Right ventricle myocardium superior (tissue), 1 donor: ENCODE results near the gene COL24A1. TPM values are rescaled to one million over a fixed set of nuclear protein-coding genes. Genes with fewer than 3 reads are reported as not detected.
A peak's percentile ranks its signal among the peaks of the same experiment; 100 is the strongest.

Experiments
- ATAC-seq: fragments of 200-7000 bp; cut with Tn5 transposase; one replicate; pipeline ENCODE4 v1.9.1; 2020; ENCODE audit warnings: mild to moderate bottlenecking; ENCODE audit not compliant: poor library complexity
- DNase-seq: peaks from one replicate; pipeline ENCODE4 v3.0.0-alpha.2; 2020
- intact Hi-C: fragments of 100-400 bp; cut with DNase I; formaldehyde crosslinking; loops from one replicate; pipeline ENCODE4 v1.11.2; 2022
- long read RNA-seq: library from polyadenylated mRNA; unstranded; transcript quantifications from one replicate; pipeline ENCODE4 v2.0.0, GENCODE V29; 2021
- total RNA-seq: library from RNA; stranded (reverse); fragmentation: NEBNext Ultra II Directional; extraction: Animal tissue kit (Norgen Biotek cat#: 25700); gene quantifications from one replicate; pipeline ENCODE4 v1.2.1, GENCODE V29; 2021
- donor health status: DM: no; HTN: yes; CAD: no; lungs with severe emphysema.

The COL24A1 gene
- 1.9 TPM for total RNA-seq
- long read RNA-seq, partial matches to known transcripts: 1 of 1 reads
- long read RNA-seq, other reads (novel, unspliced or antisense): 0 of 1 reads

DNA sequence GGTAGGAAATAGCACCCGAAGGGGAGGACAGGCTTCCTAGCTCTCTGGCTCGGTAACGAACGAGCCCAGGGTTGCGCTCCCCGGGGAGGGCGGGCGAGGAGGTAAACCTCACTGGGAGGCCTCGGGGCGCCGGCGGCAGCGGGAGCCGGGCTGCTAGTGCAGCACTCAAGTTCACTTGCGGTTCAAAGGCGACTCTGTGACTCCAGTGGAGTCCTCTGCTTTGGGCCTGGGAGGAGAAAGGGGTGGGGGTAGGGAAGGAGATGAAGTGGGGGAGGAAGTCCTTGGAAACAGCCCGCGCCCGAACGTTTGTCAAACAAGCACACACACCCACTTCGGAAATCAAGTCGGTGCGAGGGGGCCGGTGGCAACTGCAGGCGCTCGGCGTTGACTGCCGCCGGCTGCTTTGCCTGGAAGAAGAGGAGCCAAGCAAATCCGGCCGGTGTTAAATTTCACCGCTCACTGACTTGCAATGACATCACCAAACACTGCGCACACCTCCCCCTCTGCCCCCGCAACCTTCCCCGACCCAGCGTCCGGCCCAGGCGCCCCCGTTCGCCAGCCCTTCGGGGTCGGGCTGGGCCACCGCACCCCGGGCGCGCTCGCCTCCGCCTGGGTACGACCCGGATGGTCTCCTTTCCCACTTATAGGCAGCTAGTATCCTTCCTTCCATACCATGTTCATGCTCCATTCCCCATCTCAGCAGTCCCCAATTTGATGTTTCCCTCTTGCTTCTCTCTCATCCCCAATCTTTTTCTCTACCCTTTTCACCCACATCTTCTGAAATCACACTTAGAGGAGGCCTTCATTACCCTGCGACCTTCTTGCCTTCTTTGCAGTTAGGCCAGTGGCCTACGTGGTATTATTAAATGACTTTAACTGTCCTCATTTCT, at the start of gene COL24A1:
COL24A1 (minus strand) TSS at position 207 of the 890 bp plus-strand sequence. CDS start 376 bp downstream, outside the sequence.
- ATAC-seq: peak; percentile 66
- intact Hi-C loops: no loop called here
- DNase-seq: peak; percentile 67

GRCh38 chr1:86205741-86206140, 49.2 kb upstream of the COL24A1 start:
- no peak for DNase-seq
- intact Hi-C loops: no loop called here
- ATAC-seq: no peak

- intact Hi-C loops: no loop called here
- ATAC-seq (no peak), DNase-seq (no peak)
Observed at GRCh38 chr1:86202552-86203340, 46.2 kb upstream of the COL24A1 start.

GRCh38 chr1:86201311-86201710, 44.7 kb upstream of the COL24A1 start:
- DNase-seq (no peak), ATAC-seq (no peak)
- intact Hi-C loops: no loop called here

DNA sequence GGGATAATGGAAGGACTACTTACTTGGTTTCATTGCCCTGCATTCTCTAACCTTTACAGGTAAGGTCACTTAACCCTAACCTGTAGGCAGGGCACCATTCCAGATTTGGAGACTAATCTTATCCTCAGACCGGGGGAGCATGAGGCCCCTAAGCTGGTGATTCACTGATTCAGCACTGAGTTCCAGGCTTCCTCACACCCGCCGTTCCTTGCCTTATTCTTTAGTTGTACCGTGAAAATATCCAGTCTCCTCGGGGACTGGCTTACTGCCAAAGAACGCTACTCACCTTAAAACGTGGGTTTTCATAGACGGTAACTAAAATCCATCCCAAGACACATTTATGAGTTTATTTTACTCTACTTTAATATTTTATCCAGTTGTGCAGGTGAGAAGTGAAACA, 44.3 kb upstream of the COL24A1 start:
- intact Hi-C loops: no loop called here
- ATAC-seq (peak; percentile 13), DNase-seq (no peak)

- ATAC-seq: peak; percentile 68
- no peak for DNase-seq
- intact Hi-C loops: no loop called here
Observed at GRCh38 chr1:86197206-86197855, 40.8 kb upstream of the COL24A1 start.

DNA sequence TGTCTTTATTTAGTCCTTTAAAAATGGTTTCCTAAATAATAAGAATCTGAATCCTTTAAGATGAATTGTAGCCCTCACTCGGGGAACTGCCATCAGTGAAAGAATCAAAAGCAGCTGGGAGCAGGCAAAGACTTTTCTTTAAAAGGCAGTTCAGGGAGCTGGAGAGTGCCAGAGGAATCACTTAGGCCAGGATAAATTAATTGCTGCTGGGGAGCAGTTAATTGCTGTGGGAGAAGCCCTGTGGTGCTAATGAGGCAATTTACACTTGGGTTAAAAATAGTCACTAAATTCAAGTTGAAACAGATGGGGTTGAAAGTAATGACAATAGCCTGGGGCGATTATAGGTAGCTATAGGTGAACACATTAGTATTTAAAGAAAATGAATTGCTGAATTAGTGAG, 38.7 kb upstream of the COL24A1 start:
- intact Hi-C loops: no loop called here
- DNase-seq: no peak
- no peak for ATAC-seq

GRCh38 chr1:86194491-86195034, 38.0 kb upstream of the COL24A1 start:
- intact Hi-C loops: no loop called here
- no peak for ATAC-seq

GRCh38 chr1:86192417-86192816, 35.8 kb upstream of the COL24A1 start:
- no peak for ATAC-seq
- no peak for DNase-seq
- intact Hi-C loops: no loop called here

More at GRCh38 chr1:86194491-86195034, 38.0 kb upstream of the COL24A1 start:
- DNase-seq: no peak

GRCh38 chr1:86191958-86192357, 35.4 kb upstream of the COL24A1 start:
- intact Hi-C loops: no loop called here
- DNase-seq (no peak), ATAC-seq (no peak)

DNA sequence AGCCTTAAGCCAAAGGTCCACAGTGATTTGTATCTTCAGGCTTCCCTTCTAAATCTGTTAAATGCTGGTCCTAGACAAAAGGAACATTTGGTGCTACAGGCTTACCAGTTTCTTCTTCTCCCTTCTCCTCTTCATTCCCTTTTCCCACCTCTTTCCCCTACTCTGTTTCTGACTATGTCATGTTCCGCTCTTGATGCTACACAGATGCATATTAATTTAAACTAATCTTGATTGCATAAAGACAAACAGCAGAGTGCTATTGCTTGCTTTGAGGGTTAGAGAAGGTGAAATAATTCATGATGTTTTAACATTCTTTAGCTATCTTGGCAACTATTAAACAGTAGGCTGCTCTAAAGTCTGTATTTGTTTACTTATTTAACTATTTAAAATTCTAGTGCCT, 34.3 kb upstream of the COL24A1 start:
- intact Hi-C loops: no loop called here
- DNase-seq (no peak), ATAC-seq (no peak)

GRCh38 chr1:86184426-86184825, 27.9 kb upstream of the COL24A1 start:
- intact Hi-C loops: no loop called here
- no peak for DNase-seq
- peak; percentile 81 for ATAC-seq

GRCh38 chr1:86183810-86184209, 27.2 kb upstream of the COL24A1 start:
- DNase-seq (no peak), ATAC-seq (peak; percentile 70)
- intact Hi-C loops: no loop called here

GRCh38 chr1:86176226-86176625, 19.7 kb upstream of the COL24A1 start:
- DNase-seq: no peak
- intact Hi-C loops: no loop called here
- ATAC-seq: no peak

DNA sequence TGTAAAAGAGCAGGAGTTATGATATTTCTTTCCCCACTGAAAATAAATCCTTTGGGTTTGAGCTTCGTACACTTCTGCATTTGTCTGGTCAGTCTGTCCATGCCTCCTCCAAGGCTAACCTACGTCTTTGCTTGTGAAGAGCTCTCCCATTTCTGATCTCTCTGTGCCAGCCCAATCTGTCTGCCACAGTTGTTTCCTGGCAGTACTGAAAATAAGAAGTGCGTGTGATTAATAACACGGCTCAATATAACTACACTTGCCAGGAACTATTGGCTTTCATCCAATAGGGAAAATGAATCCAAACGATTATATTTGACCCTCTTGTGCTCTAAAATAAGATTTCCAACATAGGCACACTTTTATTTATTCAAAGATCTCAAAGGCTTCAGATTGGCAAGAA, 19.2 kb upstream of the COL24A1 start:
- DNase-seq (no peak), ATAC-seq (no peak)
- intact Hi-C loops: no loop called here

GRCh38 chr1:86169625-86170024, 13.1 kb upstream of the COL24A1 start:
- intact Hi-C loops: no loop called here
- no peak for DNase-seq
- ATAC-seq: no peak

DNA sequence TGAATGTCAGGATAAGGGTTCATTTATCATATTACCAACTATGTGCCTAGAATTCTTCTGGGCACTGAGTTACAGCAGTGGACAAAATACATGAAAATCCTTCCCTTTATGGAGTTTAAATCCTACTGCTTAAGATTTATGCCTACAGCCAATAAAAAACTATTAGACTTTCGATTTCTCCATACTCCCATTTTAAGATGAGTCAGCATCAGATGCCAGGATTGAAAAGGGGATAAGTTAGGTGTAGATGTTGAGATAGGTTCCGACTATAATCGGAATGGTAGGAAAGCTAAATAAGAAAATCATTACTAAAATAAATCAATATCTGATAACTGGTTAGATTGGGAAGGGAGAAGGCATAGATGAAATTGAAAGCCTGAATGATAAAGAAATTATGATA, 3.2 kb upstream of the COL24A1 start:
- intact Hi-C loops: no loop called here
- ATAC-seq (no peak), DNase-seq (no peak)

DNA sequence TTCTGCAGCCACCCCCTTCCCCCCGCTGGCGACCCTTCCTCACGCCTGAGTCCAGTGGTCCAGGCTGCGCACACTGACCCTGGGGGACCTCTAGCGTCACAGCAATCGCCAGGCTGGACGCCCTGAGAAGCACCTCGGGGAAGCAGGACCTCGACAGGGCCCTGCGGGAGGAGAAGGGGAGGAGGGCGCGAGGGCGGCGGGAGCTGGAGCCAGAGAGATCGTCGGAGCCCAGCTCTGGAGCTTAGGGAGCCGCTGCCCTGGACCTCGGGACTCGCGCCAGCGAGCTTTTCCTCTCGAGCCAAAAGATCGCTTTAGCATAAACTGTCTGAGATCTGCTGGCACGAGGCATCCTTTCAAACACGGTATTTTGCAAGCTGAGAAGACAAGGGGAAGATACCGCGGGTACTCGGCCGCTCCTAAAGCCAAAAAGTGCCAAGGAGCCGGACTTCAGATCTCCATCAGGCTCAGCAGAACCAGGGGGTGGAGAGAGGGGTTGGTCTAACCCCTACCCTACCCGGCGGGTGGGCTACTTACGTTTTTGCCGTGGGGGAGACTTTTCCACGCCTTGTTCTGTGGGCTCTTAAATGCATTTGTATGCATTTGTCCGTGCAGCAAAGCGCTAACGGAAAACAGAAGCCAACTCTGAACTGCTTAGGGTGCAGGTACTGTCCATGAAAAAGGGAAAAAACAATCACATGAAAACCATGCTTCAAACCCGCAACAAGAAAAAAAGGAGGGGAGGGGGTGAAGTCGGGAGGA, 586 bp downstream of the COL24A1 start:
- intact Hi-C loops: no loop called here
- ATAC-seq: peak; percentile 52
- DNase-seq: peak; percentile 63
